CD4-positive, alpha-beta T cell treated with Interleukin-4 for 1 hour (primary cell): ENCODE results near the gene ACBD6.

ENCODE experiments used
- DNase-seq, 2 donors: peaks; one replicate each; pipeline ENCODE4 v3.0.0-alpha.2; 2020 to 2022

ACBD6 gene

DNA sequence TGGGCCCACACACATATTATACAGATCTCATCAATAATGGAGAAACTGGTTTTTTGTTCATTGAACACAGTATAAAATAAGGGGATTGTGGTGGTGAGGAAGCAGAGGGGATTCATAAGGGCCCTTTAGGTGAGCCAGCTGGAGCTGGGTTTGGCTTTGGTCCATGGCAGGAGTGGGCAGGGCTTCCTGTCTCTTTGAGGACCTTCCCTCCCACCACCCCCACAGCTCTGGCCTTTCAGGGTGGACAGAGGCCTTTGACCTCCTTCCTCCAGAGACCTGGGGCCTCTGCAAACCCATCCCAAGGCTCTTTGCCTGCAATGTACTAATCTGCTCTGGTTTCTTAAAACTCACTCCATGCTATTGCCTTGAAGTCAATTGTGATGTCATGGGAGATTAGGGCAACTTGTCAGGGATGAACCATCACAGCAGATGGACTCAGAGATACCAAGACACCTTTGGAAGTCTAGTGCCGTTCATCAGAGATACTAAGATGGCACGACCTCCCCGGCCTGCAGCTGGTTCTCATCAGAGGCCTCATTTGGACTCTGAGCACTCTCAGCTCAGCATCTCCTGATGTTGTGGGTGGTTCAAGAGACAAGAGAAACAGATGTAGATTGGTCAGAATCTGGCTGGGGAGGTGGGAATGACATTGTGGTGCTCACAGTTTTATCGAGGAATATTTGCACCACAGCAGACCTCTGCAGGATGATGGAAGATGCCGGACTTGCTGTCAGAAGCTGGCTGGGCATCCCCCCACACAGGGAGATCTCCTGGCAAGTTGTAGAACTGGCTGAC lies 234.4 kb downstream of the ACBD6 start:
- DNase-seq = no peak

DNA sequence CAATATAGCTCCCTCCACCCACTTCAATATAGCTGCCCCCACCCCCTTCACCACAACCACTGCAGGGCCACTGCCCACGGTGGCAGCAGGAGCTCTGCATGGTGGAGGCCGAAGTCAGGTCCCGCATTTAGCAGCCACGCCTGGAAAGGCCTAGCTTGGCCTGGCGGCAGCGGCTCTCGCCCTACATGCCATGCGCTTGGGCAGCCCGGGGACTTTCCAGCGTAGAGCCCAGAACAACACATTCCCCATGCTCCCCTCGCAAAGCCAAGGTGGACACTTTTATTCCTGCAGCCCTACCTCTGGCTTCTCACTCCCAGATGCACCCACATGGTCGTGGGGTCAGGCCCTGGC lies 235.2 kb downstream of the ACBD6 start:
- DNase-seq = no peak

DNA sequence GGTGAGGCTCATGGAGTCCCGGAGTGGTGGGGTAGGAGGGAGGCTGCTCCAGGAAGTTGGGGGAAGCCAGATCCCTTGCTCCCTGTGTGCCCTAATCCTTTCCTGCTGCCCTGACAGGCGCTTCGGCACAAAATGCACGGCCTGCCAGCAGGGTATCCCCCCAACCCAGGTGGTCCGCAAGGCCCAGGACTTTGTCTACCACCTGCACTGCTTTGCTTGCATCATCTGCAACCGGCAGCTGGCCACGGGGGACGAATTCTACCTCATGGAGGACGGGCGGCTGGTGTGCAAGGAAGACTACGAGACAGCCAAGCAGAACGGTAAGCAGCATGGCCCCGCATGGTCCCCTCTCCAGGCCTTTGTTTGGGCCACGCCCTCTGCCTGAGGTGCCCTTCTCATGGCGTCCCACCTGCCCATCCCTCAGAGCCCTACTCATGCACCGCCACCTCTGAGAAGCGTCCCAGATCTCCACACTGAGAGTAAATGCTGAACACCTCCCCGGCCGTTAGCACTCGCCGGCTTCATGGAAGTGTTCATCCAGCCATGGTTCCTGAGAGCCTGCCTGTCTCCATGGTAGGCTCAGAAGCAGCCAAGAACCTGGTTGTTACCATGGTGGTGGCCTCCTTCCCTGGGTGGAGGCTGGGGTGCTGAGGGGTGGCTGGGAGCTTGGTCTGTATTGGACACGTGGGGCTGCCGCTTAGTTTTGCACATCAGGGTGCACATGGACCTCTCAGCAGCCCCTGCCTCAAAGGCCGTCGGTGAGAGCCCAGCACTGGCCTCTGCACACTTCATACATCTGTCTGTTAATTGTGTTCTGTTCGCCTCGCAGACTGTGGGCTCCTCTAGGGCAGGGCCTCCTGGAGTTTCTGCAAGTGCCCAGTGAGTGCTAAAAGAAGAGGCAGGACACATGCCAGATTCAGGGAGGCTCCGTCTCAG lies 235.8 kb downstream of the ACBD6 start:
- DNase-seq = no peak

- DNase-seq = no peak
These were observed 236.5 kb downstream of the ACBD6 start for GRCh38 chr1:180265871-180266270.

DNA sequence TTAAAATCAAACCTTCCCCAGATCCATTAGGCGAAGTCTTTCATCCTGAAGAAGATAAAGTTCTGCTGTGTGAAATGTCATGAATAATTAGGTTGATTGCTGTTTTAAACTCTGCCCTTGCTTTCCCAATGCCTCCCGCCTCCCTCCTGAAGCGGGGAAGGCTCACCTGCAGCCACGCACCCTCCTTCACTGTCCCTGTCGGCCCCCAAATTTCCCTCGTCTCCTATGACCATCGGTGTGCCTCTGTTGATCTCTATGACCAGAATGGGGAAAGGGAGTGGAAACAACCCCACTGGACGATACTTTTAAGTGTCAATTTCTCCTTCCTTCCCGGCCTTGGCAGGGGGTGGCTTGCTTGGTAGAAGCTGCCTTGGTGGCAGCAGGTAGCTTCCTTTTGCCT lies 237.2 kb downstream of the ACBD6 start:
- no peak for DNase-seq

GRCh38 chr1:180264595-180264994 lies 237.8 kb downstream of the ACBD6 start:
- DNase-seq = no peak

DNA sequence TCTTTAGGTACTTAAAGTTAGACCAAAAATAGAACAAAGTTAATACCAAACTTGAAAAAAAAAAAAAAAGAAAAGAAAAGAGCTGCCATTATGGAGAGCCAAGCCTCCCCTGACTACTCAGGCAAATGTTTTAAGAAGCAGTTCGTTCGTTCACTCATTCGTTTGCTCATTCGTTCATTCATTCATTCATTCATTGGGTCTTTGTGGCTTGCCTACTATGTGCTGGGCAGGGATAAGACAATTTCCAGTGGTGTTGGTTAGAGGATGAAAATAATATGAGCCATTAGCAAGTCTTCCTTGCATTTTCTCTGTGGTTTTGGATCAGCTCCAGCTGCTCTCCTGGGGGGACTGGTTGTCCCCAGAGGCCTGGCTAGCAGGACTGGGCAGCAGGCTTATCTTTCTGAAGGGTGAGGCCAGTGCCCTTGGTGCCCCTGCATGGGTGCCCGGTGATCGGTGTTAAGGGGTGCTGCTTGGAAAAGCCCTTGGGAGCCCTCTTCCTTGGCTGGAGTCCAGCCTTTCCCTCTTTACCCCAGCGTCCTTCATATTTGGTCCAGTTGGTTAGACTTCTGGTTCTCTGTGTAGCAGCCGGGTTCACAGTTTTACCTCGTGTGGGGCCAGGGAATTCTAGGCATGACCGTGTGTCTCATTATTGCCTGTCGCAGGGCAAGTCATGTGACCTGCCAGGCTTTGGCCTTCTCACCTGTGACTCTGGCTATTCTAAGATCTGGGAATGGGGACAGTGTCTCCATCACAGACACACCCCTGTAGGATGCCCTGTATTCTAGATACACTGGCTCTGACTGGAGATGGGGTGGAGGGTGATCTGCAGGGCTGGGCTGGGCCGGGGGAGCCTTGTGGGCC lies 239.5 kb downstream of the ACBD6 start:
- DNase-seq = no peak

GRCh38 chr1:180261524-180262155 lies 240.7 kb downstream of the ACBD6 start:
- DNase-seq = no peak

GRCh38 chr1:180261030-180261429 lies 241.3 kb downstream of the ACBD6 start:
- no peak for DNase-seq

DNA sequence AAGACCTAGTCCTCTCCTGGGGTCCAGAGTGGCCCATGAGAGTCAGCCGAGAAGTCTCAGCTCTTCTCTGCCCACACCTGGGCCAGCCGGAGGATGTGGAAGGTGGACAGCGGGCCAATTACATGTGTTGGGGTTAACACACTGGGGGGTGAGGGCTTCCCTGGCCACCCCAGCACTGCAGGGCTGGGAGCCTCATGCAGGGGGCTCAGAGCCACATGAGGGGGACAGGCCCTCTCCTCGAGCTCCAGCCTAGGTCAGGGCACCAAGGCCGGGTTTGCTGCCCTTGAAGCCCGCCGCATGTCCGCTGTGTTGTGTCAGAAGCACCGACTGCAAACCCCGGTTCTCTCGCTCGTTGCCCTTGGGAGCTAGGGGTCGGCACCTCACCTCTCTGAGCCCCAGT lies 241.8 kb downstream of the ACBD6 start:
- DNase-seq = no peak

- DNase-seq = no peak
These were observed 242.7 kb downstream of the ACBD6 start for GRCh38 chr1:180259431-180260338.

- no peak for DNase-seq
These were observed 243.4 kb downstream of the ACBD6 start for GRCh38 chr1:180258935-180259334.

GRCh38 chr1:180258290-180258689 lies 244.1 kb downstream of the ACBD6 start:
- DNase-seq = no peak

GRCh38 chr1:180257486-180257885 lies 244.9 kb downstream of the ACBD6 start:
- no peak for DNase-seq

- no peak for DNase-seq
These were observed 245.4 kb downstream of the ACBD6 start for GRCh38 chr1:180257028-180257386.

- no peak for DNase-seq
These were observed 245.9 kb downstream of the ACBD6 start for GRCh38 chr1:180256341-180257027.

- no peak for DNase-seq
These were observed 246.6 kb downstream of the ACBD6 start for GRCh38 chr1:180255536-180256340.

GRCh38 chr1:180254854-180255253 lies 247.5 kb downstream of the ACBD6 start:
- no peak for DNase-seq

GRCh38 chr1:180254496-180254819 lies 247.9 kb downstream of the ACBD6 start:
- DNase-seq = no peak
